ENCODE measurements around the gene CYP4F22.

GRCh38 chr19:15584095-15584494 lies 75.8 kb downstream of the CYP4F22 start:
- no peak for TF ChIP-seq CTCF (IDR thresholded peaks at IDR 0.05; ENCODE audit: control extremely low read depth in 1 of 3, insufficient read depth in 1 of 3, low read depth in 1 of 3, low read length in 3 of 3)
- TF ChIP-seq POLR2AphosphoS5 (IDR thresholded peaks at IDR 0.05; ENCODE audit: low read depth, low read length), result no peak
- no peak for TF ChIP-seq ZNF274 (IDR thresholded peaks at IDR 0.05; ENCODE audit: borderline replicate concordance, extremely low read depth, low read length)
- no peak for TF ChIP-seq CHD2 (IDR thresholded peaks at IDR 0.05; ENCODE audit: low read length)
- no peak for TF ChIP-seq SP1 (IDR thresholded peaks at IDR 0.05; ENCODE audit: low read depth, low read length)
- no peak for TF ChIP-seq POLR2A (IDR thresholded peaks at IDR 0.05; ENCODE audit: control extremely low read depth in 1 of 2, low read depth in 2 of 2, low read length in 2 of 2)
- TF ChIP-seq CBX5 (IDR thresholded peaks at IDR 0.05; ENCODE audit: low read depth, low read length), result no peak
- no peak for TF ChIP-seq ATF3 (IDR thresholded peaks at IDR 0.05; ENCODE audit: insufficient read depth, low read depth, low read length)
- no peak for TF ChIP-seq TEAD4 (IDR thresholded peaks at IDR 0.05; ENCODE audit: low read depth, low read length)
- no peak for TF ChIP-seq GTF2F1 (IDR thresholded peaks at IDR 0.05; ENCODE audit: borderline replicate concordance, low read depth, low read length)
- no peak for TF ChIP-seq BRCA1 (IDR thresholded peaks at IDR 0.05; ENCODE audit: low read depth, low read length)
- no peak for TF ChIP-seq MAX (IDR thresholded peaks at IDR 0.05)
- no peak for TF ChIP-seq EZH2 (IDR thresholded peaks at IDR 0.05; ENCODE audit: low read depth, low read length, severe bottlenecking)
